NCI-H2196 treated with DMSO at 0.1 percent for 48 hours (cell line): ENCODE data around the gene RNASEL.

Experiments used
- DNase-seq: peaks from one replicate; lab custom pipeline; 2025; ENCODE audit not compliant: unreplicated experiment; lab: John Stamatoyannopoulos, UW

RNASEL gene

GRCh38 chr1:182601913-182602312 lies 12.9 kb upstream of the RNASEL start:
- DNase-seq = no peak

DNA sequence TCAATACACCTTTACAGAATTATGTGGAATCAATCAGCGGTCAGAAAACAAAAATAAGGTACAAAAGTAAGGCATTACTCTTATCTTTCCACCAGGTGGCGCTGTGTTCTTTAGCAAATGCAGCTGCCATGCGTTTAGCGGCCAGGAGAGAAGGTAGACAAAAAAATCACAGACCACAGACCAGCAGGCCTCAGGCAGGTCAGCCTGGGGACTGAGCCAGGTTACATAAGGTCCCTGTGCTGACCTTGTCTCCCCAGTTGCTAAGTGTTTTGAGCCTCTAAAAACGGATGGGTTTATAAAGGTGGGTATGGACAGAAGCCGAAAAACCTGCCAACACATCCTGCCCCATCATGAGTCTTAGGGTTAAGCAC lies 12.3 kb upstream of the RNASEL start:
- DNase-seq = peak; percentile 79

- no peak for DNase-seq
Measured at GRCh38 chr1:182600745-182601415, 11.8 kb upstream of the RNASEL start.

GRCh38 chr1:182600036-182600713 lies 11.1 kb upstream of the RNASEL start:
- no peak for DNase-seq

DNA sequence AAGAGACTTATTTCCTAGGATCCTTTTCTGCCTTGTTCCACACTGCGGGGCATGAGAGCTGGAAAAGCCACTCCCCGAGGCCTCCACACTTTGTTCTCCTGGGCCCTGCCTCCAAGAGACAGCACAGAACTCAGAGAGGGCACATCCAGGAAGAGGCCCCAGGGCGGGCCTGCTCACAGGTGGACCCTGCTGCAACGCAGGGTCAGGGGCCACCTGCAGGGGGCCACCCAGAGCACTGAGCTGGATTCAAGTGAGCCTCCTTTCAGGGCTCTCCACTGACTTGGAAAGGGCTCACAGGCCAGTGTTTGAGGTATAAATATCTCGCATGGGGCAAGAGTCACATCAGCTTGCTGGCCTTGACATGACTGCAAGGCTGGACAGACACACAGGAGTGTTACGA lies 10.3 kb upstream of the RNASEL start:
- DNase-seq = no peak

DNA sequence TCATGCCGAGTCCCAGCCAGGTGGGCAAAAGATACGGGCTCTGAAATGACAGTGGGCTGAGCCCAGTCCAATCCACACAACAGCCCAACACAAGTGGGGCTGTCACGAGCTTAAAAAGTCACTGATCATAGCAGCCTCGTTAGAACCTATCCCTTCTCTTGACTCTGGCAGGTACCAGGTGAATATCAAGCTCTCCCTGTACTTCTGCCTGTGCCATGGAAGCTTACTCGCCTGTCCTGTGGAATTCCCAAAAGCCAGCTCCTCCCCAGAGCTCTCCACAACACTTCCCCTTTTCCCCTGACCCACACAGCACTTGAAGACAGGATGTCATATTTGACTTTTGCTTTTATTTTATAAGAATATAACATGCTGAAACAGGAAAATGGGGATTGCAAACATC lies 9.2 kb upstream of the RNASEL start:
- no peak for DNase-seq

DNA sequence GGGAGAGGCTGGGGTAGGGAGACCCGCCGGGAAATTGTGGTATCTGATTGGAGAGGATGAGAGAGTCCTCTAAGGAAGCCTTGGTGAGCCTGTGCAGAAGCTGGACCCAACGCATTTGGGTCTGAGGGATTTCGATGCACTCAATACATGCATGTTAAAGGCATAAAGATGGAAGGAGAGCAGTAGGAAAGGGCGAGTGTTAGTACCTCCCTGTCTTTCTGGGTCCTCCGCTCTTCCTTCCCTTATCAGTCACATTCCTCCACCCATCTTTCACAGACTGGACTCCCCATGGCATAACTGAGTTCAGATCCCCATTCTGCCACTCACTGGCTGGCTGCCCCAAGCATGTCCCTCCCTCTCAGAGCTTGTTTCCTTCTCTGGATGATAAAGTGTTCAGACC lies 7.9 kb upstream of the RNASEL start:
- DNase-seq = no peak

DNA sequence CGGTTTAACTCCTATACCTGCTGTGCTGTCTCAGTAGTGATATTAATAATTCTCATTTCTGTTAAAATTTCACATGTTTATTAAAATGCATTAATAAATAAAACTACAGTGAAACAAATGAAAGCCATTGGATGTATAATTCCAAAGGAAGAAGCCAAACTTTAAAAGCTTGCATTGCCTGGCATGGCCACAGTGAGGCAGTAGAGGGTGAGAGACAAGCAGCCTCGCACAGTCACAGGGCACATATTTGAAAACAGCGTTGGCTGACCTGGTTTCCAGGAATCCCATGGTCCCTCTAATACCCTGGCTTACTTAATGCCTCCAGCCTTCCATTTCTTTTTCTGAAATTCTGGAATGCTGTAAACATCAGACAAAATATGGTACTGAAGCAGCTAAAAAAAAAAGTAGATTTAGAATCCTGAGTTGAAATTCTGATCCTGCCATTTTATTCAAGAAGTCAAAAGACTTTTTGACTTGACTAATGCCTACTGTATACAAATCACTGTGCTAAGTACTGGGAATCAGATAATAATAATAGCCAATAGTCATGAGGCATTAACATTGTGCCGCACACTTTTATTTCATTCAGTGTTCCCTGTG lies 6.7 kb upstream of the RNASEL start:
- no peak for DNase-seq

GRCh38 chr1:182589931-182590330 lies 875 bp upstream of the RNASEL start:
- no peak for DNase-seq

- no peak for DNase-seq
Measured at GRCh38 chr1:182589520-182589919, 464 bp upstream of the RNASEL start.

DNA sequence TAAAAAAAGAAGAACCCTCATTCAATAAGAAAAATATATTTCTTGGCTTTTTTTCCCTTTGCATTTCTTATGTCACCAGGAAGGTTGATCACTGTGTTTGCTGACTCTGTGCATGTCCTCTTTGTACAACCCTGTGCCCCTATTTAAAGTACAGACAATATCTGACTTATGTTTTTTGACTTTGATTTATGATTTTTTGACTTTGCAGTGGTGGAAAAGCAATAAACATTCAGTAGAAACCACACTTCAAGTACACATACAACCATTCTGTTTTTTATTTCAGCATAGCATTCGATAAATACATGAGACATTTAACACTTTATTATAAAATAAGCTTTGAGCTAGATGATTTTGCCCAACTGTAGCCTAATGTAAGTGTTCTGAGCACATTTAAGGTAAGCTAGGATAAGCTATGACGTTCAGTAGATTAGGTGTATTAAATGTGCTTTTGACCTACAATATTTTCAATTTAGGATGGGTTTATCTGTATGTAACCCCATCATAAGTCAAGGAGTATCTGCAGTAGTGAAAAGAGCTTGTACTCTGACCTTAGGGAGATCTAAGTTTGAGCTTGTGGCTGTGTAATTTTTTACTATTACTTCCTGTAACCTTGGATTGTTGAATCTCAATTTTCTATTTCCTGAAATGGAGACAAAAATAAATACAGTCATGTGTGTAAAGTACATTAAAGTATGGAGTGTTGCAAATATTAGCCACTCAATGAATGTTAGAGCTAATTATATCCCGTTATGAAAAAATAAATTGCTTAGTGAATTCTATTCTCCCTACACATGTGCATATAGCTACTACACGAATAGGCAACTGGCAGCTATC lies 1.2 kb downstream of the RNASEL start:
- DNase-seq = no peak

DNA sequence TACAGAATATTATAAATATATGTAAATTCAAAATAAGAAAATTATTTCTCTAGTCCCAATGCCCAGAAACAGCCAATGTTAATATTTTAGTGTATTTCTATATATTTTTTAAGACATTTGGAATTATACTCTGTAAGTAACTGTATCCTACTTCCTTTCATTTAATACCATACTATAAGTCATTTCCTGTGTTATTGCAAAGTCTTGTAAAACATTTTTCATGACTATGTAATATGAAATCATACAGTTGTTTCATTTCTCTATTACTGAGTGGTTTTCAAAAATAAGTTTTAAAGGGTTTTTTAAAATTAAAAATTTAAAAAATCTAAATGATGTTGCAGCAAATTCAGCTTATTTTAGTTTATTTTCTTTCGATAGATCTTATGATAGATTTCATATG lies 2.0 kb downstream of the RNASEL start:
- no peak for DNase-seq

- DNase-seq = no peak
Measured at GRCh38 chr1:182586380-182586779, 2.7 kb downstream of the RNASEL start.

GRCh38 chr1:182584746-182585145 lies 4.3 kb downstream of the RNASEL start:
- no peak for DNase-seq

DNA sequence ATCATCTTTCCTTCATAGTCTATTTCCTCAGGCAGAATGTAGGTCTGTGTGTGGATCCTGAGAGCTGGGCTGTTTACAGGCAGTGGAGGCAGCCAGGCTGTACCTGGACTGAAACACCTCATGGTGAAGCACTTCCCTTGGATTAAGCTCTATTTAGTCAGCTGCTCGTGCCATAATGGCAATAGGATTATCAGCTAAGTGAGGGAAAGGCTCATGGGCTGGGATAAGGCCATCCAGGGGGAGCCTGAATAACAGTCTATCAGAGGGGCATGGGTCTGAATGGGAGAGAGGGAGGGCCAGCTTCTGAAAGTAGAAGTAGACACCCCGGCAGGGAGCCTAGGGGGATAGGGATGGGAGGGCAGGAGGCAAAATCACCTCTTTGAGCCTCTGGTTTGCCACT lies 8.3 kb downstream of the RNASEL start:
- DNase-seq = no peak

- no peak for DNase-seq
Measured at GRCh38 chr1:182575540-182576149, 13.4 kb downstream of the RNASEL start.

DNA sequence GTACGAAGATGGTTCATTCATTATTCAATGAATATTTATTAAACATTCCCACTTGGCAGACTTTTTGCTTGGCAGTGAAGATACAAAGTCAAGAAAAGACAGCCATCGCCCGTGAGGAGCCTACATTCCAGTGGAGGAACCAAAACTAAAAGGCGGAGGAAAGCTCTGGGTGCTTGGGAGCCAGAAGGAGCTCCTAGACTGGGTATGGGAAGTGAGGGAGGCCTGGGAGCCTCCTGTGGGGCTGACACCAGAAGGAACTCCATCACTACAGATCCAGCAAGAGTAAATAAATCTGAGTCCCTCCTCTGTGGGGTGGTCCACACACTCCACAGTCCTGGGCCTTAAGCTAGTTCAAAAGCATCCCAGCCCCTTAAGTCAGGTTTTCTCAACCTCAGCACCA lies 14.9 kb downstream of the RNASEL start:
- DNase-seq = no peak

DNA sequence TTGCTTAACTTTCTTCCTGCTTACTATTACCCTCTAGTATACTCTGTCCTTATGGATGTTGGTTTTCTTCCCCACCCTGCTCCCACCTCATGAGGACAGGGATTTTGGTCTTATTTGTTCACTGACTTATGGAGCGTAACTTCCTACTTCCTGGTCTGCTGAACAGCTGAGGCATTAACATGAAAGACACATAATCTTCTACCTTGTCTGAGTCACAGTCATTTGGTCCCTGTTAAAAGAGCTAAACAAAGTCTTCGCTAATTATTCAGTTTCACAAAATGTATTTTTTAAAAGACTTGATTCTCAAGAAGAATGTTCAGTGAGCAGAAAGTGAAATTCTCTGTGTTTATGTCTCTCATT lies 18.5 kb downstream of the RNASEL start:
- no peak for DNase-seq

DNA sequence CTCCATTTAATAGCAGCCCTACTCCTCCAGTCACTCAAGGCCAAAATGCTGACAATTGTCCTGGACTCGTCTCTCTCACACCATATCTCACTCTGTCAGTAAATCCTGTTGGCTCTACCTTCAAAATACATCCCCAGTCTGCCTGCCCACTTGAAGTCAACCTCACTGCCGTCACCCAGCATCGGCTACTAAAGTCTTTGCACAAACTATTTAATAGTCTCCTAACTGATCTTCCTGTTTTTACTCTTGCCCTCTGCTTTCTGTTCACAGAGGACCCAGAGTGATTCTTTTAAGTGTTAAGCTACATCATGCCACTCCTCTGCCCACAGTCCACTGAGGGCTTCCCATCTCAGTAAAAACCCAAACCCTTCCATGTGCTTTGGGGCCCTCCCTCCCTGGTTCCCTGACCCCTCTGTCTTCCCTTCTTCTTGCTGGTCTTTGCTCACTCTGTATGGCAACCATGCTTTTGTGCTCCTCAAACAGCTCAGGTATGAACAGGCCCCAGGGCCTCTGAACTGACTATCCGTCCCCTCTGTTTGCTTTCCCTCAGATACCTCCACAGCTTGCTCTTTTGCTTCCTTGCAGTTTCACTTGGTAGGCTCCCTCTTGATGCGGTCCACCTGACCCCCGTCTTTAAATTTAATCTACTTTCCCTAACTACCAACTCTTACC lies 19.0 kb downstream of the RNASEL start:
- DNase-seq = no peak

- no peak for DNase-seq
Measured at GRCh38 chr1:182568647-182569284, 20.3 kb downstream of the RNASEL start.
